Measurements from ENCODE around the gene MBLAC1.

Gene MBLAC1

GRCh38 chr7:100169147-100169850 is 42.5 kb downstream of the MBLAC1 start:
- in situ Hi-C loops (cut with MboI; ENCODE audit: low sequenced_read_pairs), result no loop called here

- in situ Hi-C loops (cut with MboI; ENCODE audit: low sequenced_read_pairs), result no loop called here
These were observed 43.5 kb downstream of the MBLAC1 start for GRCh38 chr7:100170101-100170897.

- in situ Hi-C loops (cut with MboI; ENCODE audit: low sequenced_read_pairs), result no loop called here
These were observed 44.4 kb downstream of the MBLAC1 start for GRCh38 chr7:100171087-100171681.

GRCh38 chr7:100171840-100172239 is 45.1 kb downstream of the MBLAC1 start:
- in situ Hi-C loops (cut with MboI; ENCODE audit: low sequenced_read_pairs), result no loop called here

GRCh38 chr7:100173806-100174495 is 47.2 kb downstream of the MBLAC1 start:
- in situ Hi-C loops (cut with MboI; ENCODE audit: low sequenced_read_pairs), result no loop called here

- in situ Hi-C loops (cut with MboI; ENCODE audit: low sequenced_read_pairs), result no loop called here
These were observed 47.8 kb downstream of the MBLAC1 start for GRCh38 chr7:100174582-100174981.

GRCh38 chr7:100175296-100175935 is 48.6 kb downstream of the MBLAC1 start:
- in situ Hi-C loops (cut with MboI; ENCODE audit: low sequenced_read_pairs), result no loop called here

DNA sequence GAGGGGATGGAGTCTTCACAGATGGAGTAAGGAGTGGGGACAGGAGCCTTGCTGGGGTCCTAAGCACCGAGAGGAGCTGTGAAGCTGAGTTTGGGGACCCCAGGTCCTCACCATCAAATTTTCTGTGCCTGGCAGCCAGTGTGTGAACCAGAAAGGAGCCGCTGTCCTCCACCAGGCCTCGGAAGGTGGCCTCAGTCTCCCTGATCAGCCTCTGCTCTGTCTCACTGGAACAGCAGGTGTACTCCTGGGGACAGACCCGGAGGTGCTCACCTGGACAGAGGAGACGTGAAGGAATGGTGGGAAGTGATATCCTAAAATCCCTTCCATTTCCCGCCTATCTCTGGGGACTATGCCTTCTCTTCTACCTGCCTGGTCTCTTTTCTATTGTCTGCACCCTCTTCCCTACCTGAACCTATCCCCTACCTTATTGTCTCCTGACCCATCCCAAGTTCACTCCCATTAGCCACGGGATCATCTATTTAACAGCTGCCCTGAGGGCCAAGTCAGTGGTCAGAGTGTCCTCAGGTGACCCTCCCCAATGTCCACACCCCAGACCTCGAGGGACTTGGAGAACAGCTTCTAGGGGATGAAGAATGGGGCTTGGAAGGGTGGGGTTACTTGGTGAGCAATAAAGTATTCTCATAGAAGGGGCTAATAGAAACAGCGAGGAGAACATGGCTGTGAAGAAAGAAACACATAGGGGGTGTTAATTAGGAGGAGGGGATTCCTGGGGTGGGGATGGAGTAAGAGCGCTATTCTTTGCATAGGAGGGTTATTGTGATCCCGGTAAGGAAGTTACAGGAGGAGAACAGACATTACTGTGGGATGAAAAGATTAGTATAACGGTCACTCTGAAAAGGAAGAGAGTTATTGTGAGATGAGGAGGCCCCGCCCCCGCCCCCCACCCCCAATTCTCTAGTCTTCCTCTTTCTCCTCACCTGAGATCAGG is 49.6 kb downstream of the MBLAC1 start:
- in situ Hi-C loops (cut with MboI; ENCODE audit: low sequenced_read_pairs), result no loop called here

GRCh38 chr7:100177045-100178001 is 50.6 kb downstream of the MBLAC1 start, which contains the start of the genes GPC2 and STAG3:
Gene GPC2 (minus strand): TSS chr7:100177381. CDS start chr7:100177199, 182 bp downstream.
Gene STAG3 (plus strand): TSS chr7:100177918. CDS start chr7:100180557, 2,639 bp downstream.
- in situ Hi-C loops (cut with MboI; ENCODE audit: low sequenced_read_pairs), result no loop called here

All from HL-60/S4 (cell line).